Pancreas (tissue), 10 donors: Measurements from ENCODE around the gene ROR2. TPM values are rescaled to one million over a fixed set of nuclear protein-coding genes. Genes with fewer than 3 reads are reported as not detected.

ENCODE experiments used
- ATAC-seq, 4 donors: fragments of 200-7000 bp; cut with Tn5 transposase; one replicate each; pipeline versions ENCODE4 v1.8.0 to v1.9.1; 2020; ENCODE audit warnings: mild to moderate bottlenecking in 4 of 4, moderate library complexity in 4 of 4
- DNase-seq, 6 donors: peaks; one replicate each; pipeline ENCODE4 v3.0.0-alpha.2; 2020
- FAIRE-seq: peaks from 2 replicates; lab custom pipeline; 2012; peaks lifted over from hg19 to GRCh38; lab: Jason Lieb, UNC
- H3K27ac ChIP-seq, 4 donors: fragments of 200-600 bp; sonication (generic); 1 replicate in 3 of 4; 2 replicates in 1 of 4; pipeline versions ENCODE4 v1.5.0 to v1.8.0; 2020
- H3K27me3 ChIP-seq, 4 donors: fragments of 200-600 bp; one replicate each; pipeline ENCODE4 v1.8.0; 2021
- H3K36me3 ChIP-seq, 3 donors: fragments of 200-600 bp; sonication (generic) in 1 of 3; one replicate each; pipeline versions ENCODE4 v1.5.0 to v1.8.0; 2020 to 2021
- H3K4me1 ChIP-seq, 3 donors: fragments of 200-600 bp; one replicate each; pipeline ENCODE4 v1.8.0; 2021
- H3K4me3 ChIP-seq, 4 donors: fragments of 200-600 bp; sonication (generic) in 2 of 4; one replicate each; pipeline versions ENCODE4 v1.5.0 to v1.8.0; 2020 to 2021
- H3K9me3 ChIP-seq, 4 donors: fragments of 200-600 bp; one replicate each; pipeline ENCODE4 v1.8.0; 2021
- WGBS, 2 donors: extraction: QIAGEN DNeasy Blood & Tissue Kit; methylation state at CpG; one replicate each; pipeline ENCODE4 v1.1.7; 2013; 5-methylcytosine and 5-hydroxymethylcytosine counted together
- intact Hi-C, 3 donors: fragments of 100-400 bp; cut with DNase I; formaldehyde crosslinking; loops; one replicate each; pipeline versions ENCODE4 v1.11.1 to v1.14.2; 2022
- polyA plus RNA-seq, 2 donors: library from polyadenylated mRNA; stranded (reverse); fragments of 200-250 nt; gene quantifications; one replicate each; pipeline ENCODE4 v1.2.3, GENCODE V29; 2013
- total RNA-seq, 6 donors: library from RNA; stranded (reverse); fragmentation: NEBNext Ultra II Directional in 4 of 6; extraction: Animal tissue kit (Norgen Biotek cat#: 25700) in 4 of 6; gene quantifications; one replicate each; pipeline versions ENCODE4 v1.2.1 to v1.2.4, GENCODE V29; 2021 to 2023
- TF ChIP-seq, protein P1 (sequence below), 4 donors: fragments of 200-600 bp; sonication (generic) in 3 of 4; IDR thresholded peaks; one replicate each; pipeline versions ENCODE4 v1.5.0 to v1.8.0; 2021; ENCODE audit warnings: antibody characterized with exemption in 4 of 4
- donor health status: healthy with polysubstance abuse.
- donor health status: DM: no; HTN: no; CAD: no; lungs with moderate emphysema.
- donor health status: DM: no; HTN: no; CAD: no.
- donor health status: control.
- donor health status: control.
- donor health status: Bipolar disorder and iron deficiency.
- donor health status: DM: yes; HTN: yes; CAD: no.
- donor health status: DM: no; HTN: no; CAD: no.
- donor health status: DM: no; HTN: no; CAD: no.
- donor health status: DM: yes; HTN: yes; CAD: no.

Gene ROR2
- total RNA-seq (1 to 10 TPM in 4 of 6 donors, under 1 TPM in 2; 0.67 to 6.3 (median 1.3) TPM), polyA plus RNA-seq (1 to 10 TPM in 1 of 2 donors, under 1 TPM in 1; 0.91 to 1.2 TPM)

DNA sequence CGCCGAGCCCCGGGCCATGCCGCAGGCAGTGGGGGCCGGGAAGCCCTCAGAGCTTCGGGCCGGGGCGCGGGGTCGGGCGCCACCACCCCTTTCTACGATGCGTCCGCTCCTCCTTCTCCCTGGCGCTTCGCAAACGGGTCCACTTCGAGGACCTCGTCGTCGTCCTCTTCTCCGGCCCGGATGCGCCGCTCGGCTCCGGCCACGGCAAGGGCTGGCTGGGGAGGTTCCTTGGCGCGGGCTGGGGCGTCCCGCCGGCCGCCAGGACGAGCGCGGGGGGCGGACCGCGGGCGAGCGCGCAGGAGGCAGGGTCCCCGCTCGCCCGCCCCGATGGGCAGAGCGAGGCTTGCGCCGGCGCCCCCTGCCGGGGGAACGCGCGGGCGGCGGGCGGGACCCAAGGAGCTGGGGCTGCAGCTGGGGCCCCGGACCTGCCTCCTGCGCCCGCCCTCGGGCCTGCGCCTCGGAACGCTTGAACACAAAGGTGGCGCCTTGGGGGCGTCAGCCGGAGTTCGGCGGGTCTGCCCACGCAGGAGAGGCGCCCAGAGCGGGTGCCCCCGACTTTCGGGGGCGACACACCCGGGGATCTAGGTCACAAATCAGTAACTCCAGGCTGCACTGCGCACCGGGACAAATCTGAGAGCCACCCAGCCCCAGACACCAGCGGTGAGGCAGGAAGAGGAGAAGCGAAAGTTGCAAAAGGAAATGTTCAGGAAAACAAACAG is at the start of gene ROR2:
Gene ROR2 (minus strand): TSS at position 283 of the 719 bp plus-strand sequence.
- DNase-seq, result peak; percentile 25 to 88 (median 66)
- intact Hi-C loops, result loop anchor here in 2 of 3 donors (5.0 kb wide), 1 partner anchor 178 kb away; no protein-coding TSS in a partner anchor
- Histone ChIP-seq H3K27ac (peak within 1 kb of the TSS in 2 of 4 donors; percentile 4 to 21), H3K4me3 (peak within 1 kb of the TSS; percentile 21 to 48 (median 31)), H3K9me3 (no peaks in the 10 kb centered on the region), H3K4me1 (peaks cover 0 to 15% (median 3%) of the 10 kb centered on the region in 3 donors), H3K36me3 (no peaks in the 10 kb centered on the region), H3K27me3 (peaks cover 0 to 10% (median 3%) of the 10 kb centered on the region in 4 donors)
- 1 to 2% methylated on average over 76 to 81 of the region's 81 CpGs for WGBS, 2 donors
- TF ChIP-seq, protein P1, sequence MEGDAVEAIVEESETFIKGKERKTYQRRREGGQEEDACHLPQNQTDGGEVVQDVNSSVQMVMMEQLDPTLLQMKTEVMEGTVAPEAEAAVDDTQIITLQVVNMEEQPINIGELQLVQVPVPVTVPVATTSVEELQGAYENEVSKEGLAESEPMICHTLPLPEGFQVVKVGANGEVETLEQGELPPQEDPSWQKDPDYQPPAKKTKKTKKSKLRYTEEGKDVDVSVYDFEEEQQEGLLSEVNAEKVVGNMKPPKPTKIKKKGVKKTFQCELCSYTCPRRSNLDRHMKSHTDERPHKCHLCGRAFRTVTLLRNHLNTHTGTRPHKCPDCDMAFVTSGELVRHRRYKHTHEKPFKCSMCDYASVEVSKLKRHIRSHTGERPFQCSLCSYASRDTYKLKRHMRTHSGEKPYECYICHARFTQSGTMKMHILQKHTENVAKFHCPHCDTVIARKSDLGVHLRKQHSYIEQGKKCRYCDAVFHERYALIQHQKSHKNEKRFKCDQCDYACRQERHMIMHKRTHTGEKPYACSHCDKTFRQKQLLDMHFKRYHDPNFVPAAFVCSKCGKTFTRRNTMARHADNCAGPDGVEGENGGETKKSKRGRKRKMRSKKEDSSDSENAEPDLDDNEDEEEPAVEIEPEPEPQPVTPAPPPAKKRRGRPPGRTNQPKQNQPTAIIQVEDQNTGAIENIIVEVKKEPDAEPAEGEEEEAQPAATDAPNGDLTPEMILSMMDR (IDR thresholded peaks at IDR 0.05), result peak; percentile 22 to 65 (median 36)
- FAIRE-seq, result no peak
- peak; percentile 79 to 86 (median 84) for ATAC-seq

DNA sequence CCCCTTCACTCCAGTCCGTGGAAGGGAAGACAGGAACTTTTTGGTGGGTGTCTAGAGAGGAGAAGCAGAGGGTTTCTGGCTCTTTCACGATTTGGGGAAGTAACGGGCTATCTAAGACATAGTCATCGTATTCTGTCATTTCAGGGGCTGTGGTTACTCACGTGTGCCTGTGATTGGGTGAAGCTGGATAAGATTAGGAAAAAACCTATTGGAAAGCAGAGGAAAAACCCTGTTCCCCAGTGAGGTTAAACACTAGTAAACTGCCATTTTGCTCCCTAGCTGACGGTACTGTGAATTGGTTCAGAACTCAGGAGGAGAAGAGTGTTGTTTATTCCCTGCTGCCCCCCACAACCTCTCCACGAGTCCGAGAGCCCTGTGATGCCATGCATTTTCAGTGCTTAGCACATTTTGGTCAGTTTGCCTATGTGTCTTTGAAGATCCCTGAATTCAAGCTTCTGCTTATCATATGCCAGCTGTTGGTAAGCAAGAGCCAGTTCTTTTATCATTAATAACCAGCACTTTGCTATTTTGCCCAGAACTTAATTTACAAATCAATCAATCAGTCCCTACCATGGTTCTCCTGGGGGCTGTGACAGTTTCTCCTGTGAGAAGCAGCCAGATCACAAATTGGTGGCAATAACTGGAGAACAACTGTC is 45.1 kb upstream of the ROR2 start:
- Histone ChIP-seq H3K27me3 (peaks cover 0 to 5% (median 0%) of the 10 kb centered on the region in 4 donors), H3K4me3 (no peak overlapping the region), H3K4me1 (no peaks in the 10 kb centered on the region), H3K9me3 (no peaks in the 10 kb centered on the region), H3K27ac (no peak overlapping the region), H3K36me3 (no peaks in the 10 kb centered on the region)
- no peak for DNase-seq
- intact Hi-C loops, result no loop called here
- FAIRE-seq, result no peak
- ATAC-seq, result no peak
- TF ChIP-seq, protein P1 (IDR thresholded peaks at IDR 0.05), result no peak
- 15 to 22% methylated on average over 8 of the region's 8 CpGs for whole genome bisulfite sequencing, 2 donors

DNA sequence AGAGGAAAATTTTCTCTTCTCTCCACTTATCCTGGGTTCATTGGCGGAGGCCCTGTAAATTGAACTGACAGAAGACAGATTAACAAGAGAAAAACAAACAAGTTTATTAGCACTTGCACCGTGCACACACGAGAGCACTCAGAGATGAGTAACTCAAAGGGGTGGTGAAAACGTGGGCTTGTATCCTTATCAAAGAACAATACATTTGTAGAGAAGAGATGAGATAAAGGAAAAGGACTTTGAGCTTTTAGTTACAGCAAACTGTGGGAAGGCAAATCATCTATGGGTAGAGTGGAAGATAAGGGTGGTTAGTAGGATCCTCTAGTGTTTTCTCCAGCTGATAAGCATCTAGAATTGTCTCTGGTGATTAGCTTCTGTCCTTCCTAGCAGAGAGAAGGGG is 44.4 kb upstream of the ROR2 start:
- Histone ChIP-seq H3K27ac (no peak overlapping the region), H3K9me3 (no peaks in the 10 kb centered on the region), H3K27me3 (peaks cover 0 to 5% (median 0%) of the 10 kb centered on the region in 4 donors), H3K4me1 (no peaks in the 10 kb centered on the region), H3K36me3 (no peaks in the 10 kb centered on the region), H3K4me3 (no peak overlapping the region)
- TF ChIP-seq, protein P1 (IDR thresholded peaks at IDR 0.05), result no peak
- intact Hi-C loops, result no loop called here
- DNase-seq (no peak), ATAC-seq (no peak), FAIRE-seq (no peak)
- 9 to 10% methylated on average over 4 of the region's 4 CpGs for WGBS, 2 donors

DNA sequence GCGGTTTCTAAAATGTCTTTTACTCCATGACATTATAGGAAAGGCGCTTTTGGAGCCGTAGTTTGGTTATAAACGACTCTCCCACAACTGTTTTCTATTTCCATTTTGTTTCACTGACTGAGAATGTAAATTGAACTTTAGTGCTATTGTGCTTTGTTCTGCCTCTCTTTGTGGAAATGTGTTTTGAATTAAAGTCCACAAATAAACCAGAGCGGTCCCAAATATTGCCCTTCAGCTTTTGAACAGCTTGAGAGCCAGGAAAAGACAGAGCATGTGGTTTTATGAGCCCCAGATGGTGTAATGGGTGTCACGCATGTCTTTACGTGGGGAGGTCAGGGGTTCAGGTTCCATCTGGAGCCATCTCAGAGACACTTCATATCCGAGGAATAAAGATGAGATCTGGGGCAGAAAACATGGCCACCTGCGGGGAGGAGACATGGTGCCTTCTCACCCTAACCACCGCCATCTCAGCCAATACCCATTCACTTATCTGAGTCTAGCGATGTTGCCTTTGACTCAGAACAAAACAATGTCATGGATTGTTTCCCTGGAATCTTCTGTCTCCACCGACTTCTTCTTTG is 42.5 kb upstream of the ROR2 start:
- Histone ChIP-seq H3K27me3 (peaks cover 0 to 3% (median 0%) of the 10 kb centered on the region in 4 donors), H3K4me1 (no peaks in the 10 kb centered on the region), H3K36me3 (no peaks in the 10 kb centered on the region), H3K9me3 (no peaks in the 10 kb centered on the region), H3K4me3 (no peak overlapping the region), H3K27ac (no peak overlapping the region)
- ATAC-seq (no peak), FAIRE-seq (no peak), DNase-seq (no peak)
- 65 to 69% methylated on average over 12 of the region's 12 CpGs for WGBS, 2 donors
- TF ChIP-seq, protein P1 (IDR thresholded peaks at IDR 0.05), result no peak
- intact Hi-C loops, result no loop called here
